Activated naive CD4-positive, alpha-beta T cell (primary cell): ENCODE results near the gene KRTAP10-6.
"Not testable (repeated sequence)": the region's sequence is repeated elsewhere in the genome, so short reads cannot be mapped to it uniquely, and the experiment has no call there.

ENCODE experiments used
- DNase-seq, 4 experiments: peaks; one replicate each; lab custom pipeline; 2025; lab: John Stamatoyannopoulos, UW

Gene KRTAP10-6

DNA sequence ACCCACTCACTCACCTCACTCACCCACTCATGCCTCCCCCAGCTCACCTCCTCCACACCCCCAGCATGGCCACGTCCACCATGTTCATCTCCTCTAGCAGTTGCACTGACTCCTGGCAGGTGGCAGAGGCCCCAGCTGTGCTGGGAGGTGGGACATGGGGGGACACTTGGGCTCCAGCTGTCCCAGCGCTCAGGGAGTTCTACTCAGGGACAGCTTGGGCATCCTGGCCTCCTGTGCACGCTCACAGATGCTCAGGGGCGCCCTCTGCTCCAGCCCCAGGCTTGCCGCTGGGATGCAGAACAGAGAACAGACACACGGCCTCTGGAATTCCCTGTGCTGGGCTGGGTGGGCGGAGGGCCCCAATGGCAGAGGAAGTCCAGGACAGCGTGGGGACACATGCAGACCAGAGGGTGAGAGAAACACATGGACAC is 24.8 kb upstream of the KRTAP10-6 start:
- no peak for DNase-seq

DNA sequence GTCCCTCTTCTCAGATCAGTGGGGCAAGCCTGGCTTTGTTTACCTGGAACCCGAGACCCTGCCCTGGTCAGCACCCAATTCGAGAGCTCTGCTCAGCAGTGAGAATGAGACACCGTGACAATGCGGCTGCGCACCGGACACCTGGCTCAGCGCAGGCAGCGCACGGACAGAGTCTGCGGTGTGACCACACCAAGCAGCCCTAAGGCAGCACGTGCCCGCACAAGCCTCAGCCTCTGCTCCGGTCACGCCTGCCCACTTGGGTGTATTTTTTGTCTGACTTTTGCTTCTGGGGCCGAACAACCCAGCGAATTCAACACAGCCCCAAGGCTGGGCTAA is 24.3 kb upstream of the KRTAP10-6 start:
- no peak for DNase-seq

DNA sequence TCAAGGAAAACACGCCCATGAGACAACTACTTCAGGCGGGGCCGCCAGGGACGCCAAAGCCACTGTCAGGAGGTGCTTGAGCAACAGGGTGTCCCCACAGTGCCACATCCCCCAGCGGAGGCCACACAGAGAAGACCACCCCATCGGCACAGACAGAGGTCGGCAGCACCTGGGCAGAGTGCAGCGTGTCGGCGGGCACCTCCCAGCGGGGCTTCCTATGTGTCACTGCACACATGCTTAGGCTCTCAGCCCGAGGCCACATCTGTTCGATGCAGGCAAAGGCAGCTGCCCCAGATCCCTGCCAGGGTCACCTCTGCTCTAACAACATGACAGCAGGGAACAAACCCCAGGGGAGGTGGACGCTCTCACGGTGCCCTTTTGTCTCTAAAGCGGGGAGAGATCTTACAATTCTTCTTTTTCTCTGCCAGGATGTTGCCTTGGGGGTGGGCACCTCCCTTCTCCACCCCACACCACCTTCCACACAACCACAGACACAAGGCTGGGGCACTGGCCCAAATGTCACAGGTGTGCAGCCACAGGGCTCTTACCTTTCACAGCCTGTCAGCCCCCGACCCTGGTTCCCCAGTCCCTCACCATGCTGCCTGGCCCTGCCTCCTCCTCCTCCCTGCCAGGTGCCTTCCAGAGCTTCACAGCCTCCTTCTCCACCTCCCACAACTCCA is 23.7 kb upstream of the KRTAP10-6 start:
- no peak for DNase-seq

DNA sequence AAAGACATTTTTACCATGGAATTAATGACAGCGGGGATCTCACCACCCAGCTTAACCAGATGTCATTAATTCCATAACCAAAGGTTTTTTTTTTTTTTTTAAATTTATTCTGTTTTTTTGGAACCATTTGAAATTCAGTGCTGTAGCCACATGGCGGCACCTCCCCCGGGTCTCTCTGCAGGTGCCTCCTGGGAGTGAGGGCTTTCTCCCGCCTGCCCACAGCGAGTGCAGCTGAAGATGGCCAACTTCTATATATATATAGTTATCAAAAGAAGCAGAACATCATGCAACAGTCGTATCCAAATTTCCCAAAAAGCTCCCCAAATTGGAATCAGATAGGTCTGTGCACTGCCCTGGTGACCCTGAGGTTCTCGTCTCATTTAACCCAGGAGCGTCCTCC is 23.2 kb upstream of the KRTAP10-6 start:
- no peak for DNase-seq

DNA sequence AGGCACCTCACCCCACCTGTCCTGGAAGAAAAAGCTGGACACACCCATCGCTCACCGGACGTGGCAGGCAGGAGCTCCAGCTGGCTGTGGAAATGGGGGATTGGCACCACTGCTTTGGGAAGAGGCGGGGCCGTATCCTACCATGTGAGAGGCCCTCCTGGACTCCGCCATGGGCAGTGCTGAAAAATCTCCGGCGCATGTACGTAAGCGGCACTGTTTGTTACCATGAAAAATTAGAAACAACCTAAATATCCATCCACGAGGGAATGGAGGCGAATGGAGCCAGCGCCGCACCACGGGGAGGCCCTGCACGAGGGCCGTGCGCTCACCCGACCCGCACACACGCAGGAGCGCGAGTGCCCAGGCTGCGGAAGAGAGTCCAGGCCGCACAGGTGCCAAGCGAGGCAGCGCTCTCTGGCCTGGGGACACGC is 22.7 kb upstream of the KRTAP10-6 start:
- DNase-seq, result no peak

DNA sequence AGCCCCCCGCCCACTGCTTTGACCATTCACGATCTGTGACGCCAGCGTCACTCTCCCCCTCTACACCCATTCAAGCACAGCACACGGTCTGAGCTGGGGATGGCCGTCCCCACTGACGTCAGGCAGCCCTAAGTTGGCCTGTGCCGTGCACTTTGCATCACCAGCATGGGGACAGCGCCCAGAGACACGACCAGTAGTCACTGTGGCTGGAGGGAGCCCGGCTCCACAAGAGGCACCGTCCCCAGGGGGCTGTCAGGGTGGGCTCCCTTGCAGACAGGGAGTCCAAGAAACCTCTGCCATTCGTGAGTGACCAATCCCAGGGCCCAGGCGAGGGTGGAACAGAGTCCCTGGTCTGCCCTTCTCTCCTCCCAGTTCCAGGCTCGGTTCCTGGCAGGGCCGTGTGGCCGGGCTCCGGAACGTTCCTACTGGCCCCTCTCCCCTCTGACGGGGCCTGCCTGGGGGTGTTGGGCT is 21.9 kb upstream of the KRTAP10-6 start:
- no peak for DNase-seq

DNA sequence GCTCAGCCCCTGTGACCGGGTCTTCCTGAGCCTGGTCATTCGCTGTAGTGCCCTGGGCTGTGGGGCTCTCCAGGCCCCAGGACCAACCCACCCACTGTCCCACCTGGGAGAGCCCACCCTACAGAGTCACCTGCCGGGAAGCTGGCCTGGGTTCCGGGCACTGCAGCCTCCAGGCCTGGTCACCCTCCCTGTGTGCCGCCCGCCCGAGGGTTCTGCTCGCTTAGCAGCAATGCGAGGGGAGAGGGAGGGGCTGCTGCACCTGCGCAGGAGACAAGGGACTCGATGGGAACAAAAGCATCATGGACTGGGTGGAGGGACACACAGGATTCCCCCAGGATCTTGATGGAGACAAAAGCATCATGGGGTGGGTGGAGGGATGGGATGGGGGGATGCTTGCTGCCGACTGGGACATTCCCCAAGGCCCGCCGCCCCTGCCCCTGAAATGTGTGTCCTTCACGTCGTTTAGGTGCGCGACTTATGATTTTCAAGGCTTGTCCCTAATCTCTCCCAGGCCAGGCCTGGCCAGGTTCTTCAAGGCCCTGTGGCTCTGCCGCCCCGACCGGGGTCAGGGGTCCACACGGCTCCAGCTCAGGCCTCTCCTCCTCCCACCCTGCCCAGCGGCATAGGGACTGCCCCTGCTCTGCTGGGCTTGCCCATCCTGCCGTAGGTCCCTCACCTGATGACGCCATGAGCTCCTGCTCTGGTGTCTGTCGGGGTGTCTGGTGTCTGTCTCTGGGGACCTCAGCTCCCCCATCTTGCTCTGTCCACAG is 21.3 kb upstream of the KRTAP10-6 start:
- no peak for DNase-seq

DNA sequence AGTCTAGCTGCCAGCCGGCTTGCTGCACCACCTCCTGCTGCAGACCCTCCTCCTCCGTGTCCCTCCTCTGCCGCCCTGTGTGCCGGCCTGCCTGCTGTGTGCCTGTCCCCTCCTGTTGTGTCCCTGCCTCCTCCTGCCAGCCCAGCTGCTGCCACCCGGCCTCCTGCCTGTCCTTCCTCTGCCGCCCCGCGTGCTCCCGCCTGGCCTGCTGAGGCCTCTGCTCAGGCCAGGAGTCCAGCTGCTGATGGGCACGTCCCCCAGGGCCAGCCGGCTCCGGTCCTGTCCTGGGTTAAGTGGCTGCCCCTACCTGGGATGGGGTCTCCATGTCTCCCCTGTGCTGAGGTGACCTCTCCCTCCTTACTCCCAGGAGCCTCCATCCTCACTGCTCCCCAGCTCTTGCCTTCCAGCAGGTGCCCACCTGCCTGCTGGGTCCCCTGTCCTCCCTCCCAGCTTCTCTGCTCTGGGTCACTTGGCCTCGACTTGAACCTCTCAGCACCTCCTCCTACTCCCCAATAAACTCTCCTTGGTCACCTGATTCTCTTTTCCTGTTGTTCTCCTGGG is 20.4 kb upstream of the KRTAP10-6 start:
- no peak for DNase-seq

DNA sequence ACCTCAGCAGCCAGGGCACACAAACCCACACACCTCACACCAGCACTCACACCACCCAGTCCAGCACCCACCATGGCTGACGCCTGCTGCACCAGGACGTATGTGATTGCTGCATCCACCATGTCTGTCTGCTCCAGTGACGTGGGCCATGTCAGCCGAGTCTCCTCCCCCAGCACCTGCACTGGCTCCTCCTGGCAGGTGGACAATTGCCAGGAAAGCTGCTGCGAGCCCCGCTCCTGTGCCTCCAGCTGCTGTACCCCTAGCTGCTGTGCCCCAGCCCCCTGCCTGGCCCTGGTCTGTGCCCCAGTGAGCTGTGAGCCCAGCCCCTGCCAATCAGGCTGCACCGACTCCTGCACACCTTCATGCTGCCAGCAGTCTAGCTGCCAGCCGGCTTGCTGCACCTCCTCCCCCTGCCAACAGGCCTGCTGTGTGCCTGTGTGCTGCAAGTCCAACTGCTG is 19.8 kb upstream of the KRTAP10-6 start, which contains the start of gene KRTAP10-8:
TSS of gene KRTAP10-8 (plus strand) at position 51 of the 458 bp plus-strand sequence. CDS start at position 73, 22 bp downstream.
- DNase-seq, result no peak

DNA sequence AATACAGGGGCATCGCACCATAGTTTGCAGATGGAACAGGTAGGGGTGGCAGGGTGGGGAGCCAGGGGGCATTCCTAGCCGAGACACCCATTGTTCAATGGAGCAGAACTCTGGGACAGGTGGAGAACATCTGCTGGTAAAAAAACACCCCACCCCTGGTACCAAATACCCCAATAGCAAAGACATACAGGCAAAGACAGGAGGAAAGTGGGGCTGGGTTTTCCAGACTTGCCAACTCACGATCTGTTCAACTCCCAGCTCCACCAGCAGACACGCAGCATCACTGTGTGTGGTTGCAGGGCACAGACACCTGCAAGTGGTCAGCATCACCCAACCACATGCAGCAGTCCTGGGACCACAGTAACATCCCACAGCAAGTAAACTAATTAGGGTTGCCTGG is 19.2 kb upstream of the KRTAP10-6 start:
- no peak for DNase-seq

DNA sequence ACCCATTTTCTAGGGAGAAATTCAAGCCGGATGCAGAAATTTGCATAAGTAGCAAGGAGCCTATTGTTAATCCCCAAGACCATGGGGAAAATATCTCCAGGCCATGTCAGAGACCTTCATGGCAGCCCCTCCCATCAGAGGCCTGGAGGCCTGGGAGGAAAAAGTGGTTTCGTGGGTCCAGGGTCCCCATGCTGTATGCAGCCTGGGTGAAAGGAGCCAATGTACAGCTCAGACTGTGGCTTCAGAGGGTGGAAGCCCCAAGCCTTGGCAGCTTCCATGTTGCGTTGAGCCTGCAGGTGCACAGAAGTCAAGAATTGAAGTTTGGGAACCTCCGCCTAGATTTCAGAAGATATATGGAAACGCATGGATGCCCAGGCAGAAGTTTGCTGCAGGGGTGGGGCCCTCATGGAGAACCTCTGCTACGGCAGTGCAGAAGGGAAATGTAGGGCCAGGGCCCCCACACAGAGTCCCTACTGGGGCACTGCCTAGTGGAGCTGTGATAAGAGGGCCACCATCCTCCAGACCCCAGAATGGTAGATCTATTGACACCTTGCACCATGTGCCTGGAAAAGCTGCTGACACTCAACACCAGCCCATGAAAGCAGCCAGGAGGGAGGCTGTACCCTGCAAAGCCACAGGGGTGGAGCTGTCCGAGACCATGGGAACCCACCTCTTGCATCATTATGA is 18.0 kb upstream of the KRTAP10-6 start:
- not testable (repeated sequence) for DNase-seq

DNA sequence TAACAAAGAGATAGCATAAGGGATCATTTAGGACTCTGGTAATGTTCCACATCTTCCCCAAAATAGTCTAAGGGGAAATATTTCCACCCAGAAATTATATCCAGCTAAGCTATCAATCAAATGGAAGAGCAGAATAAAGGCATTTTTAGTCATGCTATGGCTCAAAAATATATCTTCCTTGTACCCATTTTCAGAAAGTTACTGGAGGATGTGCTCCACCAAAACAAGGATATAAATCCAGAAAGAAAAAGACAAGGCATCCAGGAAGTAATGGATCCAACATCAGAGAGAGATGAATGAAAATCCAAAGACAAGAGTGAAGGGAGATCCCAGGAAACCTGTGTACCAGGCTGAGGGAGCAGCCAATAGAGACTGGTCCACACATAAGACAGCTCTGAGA is 16.9 kb upstream of the KRTAP10-6 start:
- DNase-seq, result no peak

DNA sequence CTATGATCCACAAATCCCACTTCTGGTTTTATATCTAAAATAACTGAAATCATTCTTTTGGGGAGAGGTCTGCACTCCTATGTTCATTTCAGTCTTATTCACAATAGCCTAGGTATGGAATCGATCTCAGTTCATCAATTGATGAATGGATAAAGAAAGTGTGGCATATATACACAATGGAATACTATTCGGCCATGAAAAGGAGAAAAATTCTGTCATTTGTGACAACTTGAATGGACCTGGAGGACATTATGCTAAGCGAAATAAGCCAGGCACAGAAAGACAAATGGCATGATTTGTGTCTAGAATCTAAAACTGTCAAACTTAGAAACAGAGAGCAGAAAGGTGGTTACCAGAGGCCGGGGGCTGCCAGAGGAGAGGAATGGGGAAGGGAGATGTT is 14.2 kb upstream of the KRTAP10-6 start:
- DNase-seq, result no peak

DNA sequence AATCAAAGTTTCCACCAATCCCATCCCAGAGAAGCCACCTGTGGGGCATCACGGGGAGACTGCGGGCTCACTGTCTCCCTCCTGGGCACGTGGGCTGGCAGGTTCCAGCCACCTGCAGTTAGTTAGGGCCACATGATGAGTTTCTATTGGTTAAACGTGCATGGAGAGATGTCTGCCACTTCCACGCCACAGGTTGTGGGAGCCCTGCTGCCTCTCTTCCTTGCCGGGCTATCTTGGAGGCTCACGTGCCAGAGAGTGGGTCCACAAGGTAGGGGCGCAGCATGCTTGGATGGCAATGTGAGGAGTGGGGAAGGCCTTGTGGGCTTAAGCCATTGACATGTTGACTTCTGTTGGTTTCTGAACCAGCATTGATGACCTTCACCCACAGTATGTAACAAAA is 11.6 kb upstream of the KRTAP10-6 start:
- no peak for DNase-seq

DNA sequence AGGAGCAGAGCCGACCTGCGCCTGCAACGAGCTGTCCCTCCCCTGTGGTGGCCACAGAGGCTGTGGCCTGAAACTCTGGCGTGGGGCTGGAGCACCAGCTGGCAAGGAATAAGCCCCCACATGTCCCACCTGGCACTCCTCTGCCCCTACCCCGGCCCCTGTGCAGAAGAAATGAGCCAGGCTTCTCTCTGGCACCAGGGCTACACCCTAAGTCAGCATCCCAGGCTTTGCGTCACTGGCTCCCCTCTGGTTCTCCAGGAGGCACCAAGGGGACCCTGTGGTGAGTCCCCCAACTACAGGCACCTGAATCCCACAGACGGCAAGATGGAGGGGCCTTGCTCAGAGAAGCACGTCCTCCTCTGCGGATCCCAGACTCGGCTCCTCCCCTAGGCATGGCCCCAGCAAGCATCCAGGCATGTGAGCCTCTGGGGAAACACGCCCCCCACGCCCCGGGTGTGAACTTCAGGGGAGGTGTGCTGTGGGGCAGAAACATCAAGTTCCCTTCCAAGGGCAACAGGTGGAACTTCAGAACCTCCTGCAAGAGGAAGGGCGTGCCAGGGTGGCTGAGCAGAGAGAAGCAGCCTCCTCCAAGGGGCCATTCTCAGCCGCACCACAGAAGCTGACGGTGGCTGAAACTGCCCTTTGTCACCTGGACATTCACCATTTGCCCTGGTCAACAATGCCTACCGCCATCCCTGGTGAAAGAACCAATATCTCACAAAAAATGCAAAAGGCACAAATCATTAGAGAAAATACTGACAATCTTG is 11.0 kb upstream of the KRTAP10-6 start:
- DNase-seq, result no peak

DNA sequence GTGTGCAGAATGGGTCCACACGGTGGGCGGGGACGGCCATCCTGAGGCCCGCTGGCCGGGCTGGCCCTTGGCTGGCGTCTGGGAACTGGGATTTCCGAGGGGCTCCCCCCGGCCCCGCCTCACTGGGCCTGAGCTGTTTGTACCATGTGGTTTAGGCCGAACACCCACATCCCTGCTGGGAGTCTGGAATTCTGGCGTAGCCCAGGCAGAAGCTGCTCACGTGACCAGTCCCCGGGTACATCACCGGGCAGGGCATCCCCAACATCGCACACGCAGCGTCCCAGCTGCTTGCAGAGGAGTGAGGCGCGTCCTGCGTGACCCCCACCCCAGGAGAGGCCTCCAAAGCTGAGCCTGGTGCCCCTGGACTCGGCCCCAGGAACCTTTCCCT is 10.2 kb upstream of the KRTAP10-6 start:
- no peak for DNase-seq

DNA sequence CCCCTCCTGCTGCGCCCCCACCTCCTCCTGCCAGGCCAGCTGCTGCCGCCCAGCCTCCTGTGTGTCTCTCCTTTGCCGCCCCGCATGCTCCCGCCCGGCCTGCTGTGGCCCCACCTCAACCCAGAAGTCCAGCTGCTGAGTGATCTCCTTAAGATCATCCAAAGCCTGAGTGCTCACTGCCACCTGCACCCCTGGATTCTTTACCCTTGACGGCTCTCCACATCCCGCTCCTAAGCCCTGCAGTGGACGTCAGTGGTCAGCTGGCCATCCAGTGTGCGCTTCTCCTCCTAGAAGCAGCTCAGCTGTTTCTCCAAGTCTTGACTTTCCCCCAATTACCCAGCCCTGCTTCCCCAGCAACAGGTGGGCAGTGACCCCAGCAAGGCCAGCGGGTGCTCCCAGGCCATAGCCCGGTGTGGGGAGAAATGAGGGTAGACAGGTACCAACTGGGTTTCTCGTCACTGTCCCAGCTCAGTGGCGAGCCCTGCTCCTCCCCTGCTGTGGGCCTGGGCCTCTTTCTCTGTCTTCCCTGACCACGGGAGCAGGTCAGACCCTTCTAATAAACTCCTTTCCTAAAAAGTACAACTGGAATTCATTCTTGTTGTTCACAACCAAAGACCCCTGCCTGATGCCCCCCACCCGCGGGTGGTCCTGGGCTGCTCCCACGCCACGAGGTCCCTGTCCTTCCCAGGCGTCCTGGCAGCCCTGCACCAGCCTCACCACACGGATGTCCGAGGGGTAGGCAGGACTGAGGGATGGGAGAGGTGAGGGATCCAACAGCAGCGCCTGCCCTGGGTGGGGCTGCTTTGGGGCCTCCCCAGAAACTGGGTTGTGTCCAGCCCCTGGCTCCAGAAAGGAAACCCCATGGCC is 9.5 kb upstream of the KRTAP10-6 start:
- DNase-seq, result no peak

DNA sequence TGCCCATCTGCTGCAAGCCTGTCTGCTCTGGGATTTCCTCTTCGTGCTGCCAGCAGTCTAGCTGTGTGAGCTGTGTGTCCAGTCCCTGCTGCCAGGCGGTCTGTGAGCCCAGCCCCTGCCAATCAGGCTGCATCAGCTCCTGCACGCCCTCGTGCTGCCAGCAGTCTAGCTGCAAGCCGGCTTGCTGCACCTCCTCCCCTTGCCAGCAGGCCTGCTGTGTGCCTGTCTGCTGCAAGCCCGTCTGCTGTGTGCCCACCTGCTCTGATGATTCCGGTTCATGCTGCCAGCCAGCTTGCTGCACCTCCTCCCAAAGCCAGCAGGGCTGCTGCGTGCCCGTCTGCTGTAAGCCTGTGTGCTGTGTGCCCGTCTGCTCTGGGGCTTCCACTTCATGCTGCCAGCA is 8.8 kb upstream of the KRTAP10-6 start:
- not testable (repeated sequence) for DNase-seq

DNA sequence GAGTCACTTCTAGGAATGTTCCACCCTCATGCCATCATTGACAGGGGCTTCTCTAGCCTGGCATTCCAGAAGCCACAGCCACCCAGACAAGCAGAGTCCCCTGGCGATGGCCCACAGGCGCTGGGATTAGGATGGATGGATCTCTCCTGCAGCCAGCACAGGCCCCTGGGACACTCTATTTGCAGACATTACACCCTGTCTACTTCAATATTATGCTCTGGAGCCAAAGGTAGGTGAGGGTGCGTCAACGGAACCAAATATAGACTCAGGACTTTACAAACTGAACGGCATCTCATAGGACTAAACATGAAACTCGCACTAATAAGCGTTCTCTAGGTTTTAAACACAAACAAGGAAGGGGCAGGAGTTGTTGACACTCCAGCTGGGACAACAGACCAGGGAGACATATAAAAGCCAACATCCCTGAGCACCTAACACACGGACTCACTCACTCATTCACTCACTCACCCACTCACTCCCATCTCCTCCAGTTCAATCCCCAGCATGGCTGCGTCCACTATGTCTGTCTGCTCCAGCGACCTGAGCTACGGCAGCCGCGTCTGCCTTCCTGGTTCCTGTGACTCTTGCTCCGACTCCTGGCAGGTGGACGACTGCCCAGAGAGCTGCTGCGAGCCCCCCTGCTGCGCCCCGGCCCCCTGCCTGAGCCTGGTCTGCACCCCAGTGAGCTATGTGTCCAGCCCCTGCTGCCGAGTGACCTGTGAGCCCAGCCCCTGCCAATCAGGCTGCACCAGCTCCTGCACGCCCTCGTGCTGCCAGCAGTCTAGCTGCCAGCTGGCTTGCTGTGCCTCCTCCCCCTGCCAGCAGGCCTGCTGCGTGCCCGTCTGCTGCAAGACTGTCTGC is 8.0 kb upstream of the KRTAP10-6 start, which contains the start of gene KRTAP10-7:
TSS of gene KRTAP10-7 (plus strand) at position 480 of the 861 bp plus-strand sequence. CDS start at position 505, 25 bp downstream.
- not testable (repeated sequence) for DNase-seq
